ENCODE measurements around the gene FREM2.
A peak's percentile ranks its signal among the peaks of the same experiment; 100 is the strongest.

The FREM2 gene

DNA sequence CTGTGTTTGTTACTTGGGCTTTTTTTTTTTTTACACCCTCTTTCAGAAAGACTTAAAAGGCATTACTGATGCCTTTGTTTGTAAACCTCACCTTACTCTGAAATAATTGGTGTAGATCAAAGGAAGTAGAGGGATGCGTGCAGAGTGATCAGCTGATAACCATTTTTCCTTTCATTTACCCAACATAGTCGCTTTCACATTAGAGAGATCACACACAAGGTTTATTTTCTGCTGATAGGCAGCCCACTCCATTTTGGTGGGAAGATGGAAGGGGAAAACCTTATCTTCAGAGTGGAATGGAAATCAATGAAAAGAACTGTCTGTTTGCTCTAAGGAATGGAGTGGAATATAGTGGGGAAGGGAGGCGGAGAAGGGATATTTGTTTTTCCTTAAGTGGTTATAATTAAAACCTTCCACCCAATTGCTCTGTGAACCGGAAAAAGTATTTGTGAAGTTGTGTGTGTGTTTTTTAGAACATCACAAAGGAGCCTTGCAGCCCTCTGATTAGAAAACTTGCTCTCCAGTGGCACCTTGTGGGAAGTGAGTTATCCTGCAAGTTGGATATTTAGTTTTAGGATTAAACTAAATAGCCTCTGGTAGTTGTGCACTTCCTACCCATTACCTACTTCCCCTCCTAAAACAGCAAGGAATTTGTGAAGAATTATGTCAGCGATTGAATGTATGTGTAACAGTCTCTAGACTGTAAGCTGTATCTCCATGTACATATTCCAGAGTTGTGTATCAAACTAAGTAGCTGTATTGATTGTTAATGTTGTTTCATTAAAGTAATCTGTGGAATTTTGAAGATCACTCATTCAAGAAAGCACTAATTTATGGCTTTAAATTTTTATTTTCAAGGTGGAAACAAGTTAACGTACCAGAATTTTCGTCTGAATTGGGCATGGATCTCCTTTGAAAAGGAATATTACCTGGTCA lies 76.8 kb downstream of the FREM2 start:
- DNase-seq (ENCODE audit: low spot score) = peak; percentile 53

DNA sequence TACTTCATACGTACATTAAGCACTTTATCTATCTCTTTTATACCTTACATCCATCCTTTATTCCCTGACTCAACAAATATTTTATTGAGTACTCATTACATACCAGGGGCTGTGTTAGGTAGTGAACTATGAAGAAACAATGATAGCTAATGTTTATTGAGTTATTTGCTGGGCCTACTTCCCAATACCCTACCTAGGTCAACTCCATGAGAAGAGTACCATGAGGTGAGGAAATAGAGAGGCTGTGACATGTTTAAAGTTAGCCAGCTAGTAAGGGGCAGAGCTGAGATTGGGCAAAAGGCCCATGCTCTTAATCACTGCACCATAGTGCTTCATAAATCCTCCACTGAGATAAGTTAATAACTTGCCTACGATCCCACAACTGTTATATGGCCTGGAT lies 79.9 kb downstream of the FREM2 start:
- no peak for DNase-seq (ENCODE audit: low spot score)

- DNase-seq (ENCODE audit: low spot score) = peak; percentile 87
Observed at GRCh38 chr13:38767506-38768265, 80.8 kb downstream of the FREM2 start.

GRCh38 chr13:38769526-38769925 lies 82.6 kb downstream of the FREM2 start:
- no peak for DNase-seq (ENCODE audit: low spot score)

- no peak for DNase-seq (ENCODE audit: low spot score)
Observed at GRCh38 chr13:38775085-38775484, 88.2 kb downstream of the FREM2 start.

DNA sequence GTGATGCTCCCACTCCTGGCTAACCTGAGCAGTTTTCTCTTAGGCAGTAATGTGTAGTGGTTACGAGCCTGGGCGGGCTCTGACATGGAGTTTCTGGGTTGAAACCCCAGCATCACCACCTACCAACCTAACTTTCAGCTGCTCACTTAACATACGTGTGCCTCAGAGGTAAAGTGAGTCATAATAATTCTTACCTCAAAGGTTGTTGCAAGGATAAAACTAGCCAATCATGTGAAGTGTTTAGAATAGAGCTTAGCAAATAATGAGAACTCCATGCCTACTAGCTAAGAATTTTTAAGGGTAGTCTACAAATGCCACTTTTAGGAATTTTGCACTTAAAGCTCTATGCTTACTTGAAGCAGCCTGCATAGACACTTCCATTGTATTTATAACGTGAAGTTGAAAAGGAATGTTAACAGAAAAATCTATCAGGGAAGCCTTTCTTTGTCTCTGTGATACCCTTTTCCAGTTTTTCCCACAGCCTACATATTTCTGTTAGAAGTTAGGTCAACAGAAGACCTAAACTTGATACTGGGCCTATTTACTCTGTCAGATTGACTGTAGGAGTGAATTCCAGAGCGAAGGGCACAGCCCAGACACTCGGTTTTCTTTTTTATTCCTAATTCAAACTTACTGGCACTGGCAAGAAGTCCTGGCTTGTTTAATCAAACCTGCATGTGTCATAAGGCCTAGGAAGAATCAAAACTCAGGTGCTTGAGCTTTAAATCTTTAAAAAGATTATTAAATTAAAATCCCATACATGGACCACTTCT lies 90.7 kb downstream of the FREM2 start:
- DNase-seq (ENCODE audit: low spot score) = no peak

- no peak for DNase-seq (ENCODE audit: low spot score)
Observed at GRCh38 chr13:38781539-38781938, 94.7 kb downstream of the FREM2 start.

DNA sequence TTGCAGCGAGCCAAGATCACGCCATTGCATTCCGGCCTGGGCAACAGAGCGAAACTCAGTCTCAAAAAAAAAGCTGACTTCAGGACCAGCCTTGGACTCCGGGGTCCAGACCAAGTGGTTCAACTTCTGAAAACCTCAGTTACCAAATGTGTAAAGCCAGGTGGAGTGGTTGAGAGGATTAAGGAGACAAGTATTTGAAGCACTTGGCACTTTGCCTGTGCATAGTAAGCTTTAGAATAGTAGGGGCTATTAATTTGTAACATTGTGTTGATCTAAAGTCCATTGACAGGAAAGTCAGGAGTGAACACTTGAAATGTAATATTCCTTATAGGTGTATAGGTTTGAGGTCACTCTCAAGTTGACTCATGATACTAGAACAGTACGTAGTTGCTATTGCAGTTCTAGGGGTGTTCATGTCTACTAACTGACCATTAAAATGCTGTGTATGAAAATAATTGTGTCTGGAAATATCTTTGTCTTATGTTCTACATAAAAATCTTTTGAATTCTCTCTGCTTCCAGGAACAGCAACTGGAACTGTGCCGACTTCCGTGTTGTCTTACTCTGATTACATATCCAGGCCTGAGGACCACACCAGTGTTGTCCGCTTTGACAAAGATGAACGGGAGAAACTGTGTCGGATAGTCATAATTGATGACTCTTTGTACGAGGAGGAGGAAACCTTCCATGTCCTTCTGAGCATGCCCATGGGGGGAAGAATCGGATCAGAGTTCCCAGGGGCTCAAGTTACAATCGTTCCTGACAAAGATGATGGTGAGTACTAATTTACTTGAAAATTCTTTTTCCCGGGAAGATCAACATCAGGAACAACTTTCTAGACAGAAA lies 97.4 kb downstream of the FREM2 start:
- DNase-seq (ENCODE audit: low spot score) = no peak

GRCh38 chr13:38785042-38785441 lies 98.2 kb downstream of the FREM2 start:
- DNase-seq (ENCODE audit: low spot score) = no peak

DNA sequence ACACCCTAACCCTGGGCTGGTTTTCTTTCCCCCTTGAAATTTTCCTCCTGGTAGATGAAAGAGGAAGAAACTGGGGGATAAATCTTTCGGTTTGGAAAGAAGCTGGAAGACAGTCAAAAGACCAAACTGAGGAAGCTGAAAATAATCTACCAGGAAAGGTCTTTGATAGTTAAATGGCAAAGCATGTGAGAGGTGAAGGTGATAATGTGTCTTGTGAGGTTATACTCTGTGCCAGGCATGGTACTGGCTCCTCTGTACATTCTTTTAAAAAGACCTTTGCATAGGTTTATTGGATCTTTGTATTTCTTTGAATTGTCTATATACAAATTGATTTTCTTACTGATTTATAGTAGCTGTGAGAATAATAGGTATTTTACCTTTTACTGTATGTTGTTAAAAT lies 98.6 kb downstream of the FREM2 start:
- DNase-seq (ENCODE audit: low spot score) = no peak

DNA sequence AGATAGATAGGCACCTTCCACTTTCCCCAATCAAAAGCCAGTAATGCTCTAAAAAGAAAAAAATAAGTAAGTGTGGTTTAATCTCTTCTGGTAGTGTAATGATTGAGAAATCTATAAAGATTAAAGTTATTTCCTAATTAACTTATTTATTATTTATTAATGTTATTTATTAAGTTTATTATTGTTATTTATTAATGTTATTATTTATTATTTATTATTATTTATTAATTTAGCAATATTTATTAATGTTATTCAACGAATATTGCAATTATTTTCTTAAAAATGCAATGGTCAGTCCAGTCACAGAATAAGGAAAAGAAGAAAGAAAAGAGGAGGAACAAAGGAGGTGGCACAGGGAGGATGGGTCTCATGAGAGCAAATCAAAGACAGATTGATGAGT lies 100.7 kb downstream of the FREM2 start:
- no peak for DNase-seq (ENCODE audit: low spot score)

- DNase-seq (ENCODE audit: low spot score) = no peak
Observed at GRCh38 chr13:38796890-38797289, 110.0 kb downstream of the FREM2 start.

GRCh38 chr13:38803531-38803930 lies 116.7 kb downstream of the FREM2 start:
- no peak for DNase-seq (ENCODE audit: low spot score)

- DNase-seq (ENCODE audit: low spot score) = no peak
Observed at GRCh38 chr13:38804061-38804460, 117.2 kb downstream of the FREM2 start.

- DNase-seq (ENCODE audit: low spot score) = no peak
Observed at GRCh38 chr13:38804536-38804935, 117.7 kb downstream of the FREM2 start.

- DNase-seq (ENCODE audit: low spot score) = no peak
Observed at GRCh38 chr13:38814331-38814730, 127.5 kb downstream of the FREM2 start.

- peak; percentile 34 for DNase-seq (ENCODE audit: low spot score)
Observed at GRCh38 chr13:38819053-38819452, 132.2 kb downstream of the FREM2 start.

- no peak for DNase-seq (ENCODE audit: low spot score)
Observed at GRCh38 chr13:38819596-38819995, 132.7 kb downstream of the FREM2 start.

- peak; percentile 89 for DNase-seq (ENCODE audit: low spot score)
Observed at GRCh38 chr13:38821770-38822551, 135.1 kb downstream of the FREM2 start.

GRCh38 chr13:38824342-38824741 lies 137.5 kb downstream of the FREM2 start:
- DNase-seq (ENCODE audit: low spot score) = no peak

Measured in putamen (tissue), 1 donor.